GM12872 (cell line): Measurements from ENCODE around the gene TOMM5.

ENCODE experiments used
- TF ChIP-seq, protein P1 (sequence below): IDR thresholded peaks from 3 replicates; pipeline ENCODE4 v1.5.1; 2011; ENCODE audit warnings: low read depth, mild to moderate bottlenecking, low read length, moderate library complexity; ENCODE audit not compliant: insufficient read depth

TOMM5 gene

DNA sequence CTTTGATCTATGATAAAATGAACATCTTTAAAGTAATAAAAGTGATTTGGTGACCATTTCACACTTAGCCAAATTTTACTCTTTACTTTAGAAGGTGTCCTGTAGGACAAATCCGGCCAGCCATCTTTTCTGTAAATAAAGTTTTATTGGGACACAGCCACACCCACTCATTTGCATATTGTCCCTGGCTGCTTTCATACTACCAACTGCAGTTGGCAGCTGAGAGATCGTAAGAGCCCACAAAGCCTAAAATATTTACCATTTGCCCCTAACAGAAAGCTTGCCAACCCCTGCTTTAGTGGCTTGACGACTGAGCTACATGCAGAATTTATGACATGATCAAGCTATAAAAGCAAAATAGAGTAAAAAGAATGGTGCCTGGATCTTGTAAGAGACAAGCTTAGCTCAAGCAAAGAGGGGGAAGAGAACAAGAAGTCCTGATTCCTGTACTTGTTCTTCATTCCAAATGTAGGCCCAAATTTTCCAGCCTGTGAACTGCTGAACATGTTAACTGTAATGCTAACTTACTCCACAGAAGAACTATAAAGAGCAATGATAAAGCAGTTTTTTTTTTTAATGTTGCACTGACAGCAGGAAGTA is 8.8 kb downstream of the TOMM5 start:
- TF ChIP-seq, protein P1, sequence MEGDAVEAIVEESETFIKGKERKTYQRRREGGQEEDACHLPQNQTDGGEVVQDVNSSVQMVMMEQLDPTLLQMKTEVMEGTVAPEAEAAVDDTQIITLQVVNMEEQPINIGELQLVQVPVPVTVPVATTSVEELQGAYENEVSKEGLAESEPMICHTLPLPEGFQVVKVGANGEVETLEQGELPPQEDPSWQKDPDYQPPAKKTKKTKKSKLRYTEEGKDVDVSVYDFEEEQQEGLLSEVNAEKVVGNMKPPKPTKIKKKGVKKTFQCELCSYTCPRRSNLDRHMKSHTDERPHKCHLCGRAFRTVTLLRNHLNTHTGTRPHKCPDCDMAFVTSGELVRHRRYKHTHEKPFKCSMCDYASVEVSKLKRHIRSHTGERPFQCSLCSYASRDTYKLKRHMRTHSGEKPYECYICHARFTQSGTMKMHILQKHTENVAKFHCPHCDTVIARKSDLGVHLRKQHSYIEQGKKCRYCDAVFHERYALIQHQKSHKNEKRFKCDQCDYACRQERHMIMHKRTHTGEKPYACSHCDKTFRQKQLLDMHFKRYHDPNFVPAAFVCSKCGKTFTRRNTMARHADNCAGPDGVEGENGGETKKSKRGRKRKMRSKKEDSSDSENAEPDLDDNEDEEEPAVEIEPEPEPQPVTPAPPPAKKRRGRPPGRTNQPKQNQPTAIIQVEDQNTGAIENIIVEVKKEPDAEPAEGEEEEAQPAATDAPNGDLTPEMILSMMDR = no peak

DNA sequence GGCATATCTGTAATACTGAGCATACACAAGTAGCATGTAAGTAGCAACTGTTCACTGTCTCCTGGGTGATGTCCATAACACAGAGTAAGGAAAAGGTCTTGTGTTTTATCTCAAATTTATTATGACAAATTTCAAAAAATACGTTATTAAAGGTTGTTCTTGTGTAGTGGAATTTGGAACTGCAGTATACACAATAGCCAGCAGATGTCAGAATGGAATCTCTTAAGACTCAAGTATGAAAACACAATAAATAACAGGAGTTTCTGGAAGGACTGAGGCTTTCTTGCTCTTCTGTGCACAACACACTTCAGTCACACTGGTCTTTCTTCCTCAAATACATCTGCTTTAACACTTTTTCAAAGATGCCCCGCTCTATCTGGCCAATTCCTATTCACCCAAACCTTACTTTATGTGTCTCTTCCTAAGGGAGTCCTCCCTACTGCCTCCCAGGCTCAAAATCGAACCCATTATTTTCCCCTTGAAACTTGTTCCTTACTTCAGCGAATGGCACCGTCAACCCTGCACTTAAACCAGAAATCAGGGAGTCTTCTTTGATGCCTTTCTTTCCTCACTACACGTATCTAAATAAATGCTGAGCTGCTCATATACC is 9.7 kb downstream of the TOMM5 start:
- TF ChIP-seq, protein P1 = peak; percentile 68

DNA sequence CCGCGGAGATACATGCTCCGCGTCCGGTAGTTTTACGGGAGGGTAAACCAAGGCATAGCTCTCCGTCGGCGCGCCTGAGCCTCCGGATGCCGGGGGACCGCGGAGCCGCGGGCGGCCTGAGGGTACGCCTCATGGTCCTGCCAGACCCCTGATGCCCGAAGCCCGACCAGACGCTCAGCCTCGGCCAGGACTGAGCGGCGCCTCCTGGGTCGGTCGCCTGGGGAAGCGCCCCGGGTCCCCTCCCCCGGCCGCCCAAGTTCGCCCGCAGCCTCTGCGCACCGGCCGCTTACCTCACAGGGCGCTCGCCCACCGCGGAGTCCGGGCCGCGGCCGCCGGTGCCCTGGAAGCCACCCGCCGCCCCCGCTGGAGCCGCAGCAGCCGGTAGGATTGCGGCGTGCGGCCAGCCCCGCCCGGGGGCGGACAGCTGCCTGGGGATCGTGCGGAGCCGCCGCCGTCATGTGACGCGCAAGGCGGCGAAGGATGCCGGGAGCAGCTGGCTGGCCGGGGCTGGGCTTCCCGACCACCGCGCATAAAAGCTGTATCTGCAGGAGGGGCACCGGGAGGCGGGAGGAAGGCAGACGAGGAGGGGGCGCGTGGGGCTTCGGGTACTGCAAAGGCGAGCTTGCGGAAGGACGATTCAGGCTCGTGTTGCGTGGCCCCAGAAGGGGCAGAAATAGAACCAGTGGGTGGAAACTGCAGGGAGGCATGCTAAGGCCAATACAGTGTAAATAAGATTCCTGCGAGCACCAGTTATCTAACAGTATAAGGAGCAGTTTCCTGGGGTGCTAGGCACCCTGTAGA is 16.3 kb downstream of the TOMM5 start, which contains the start of gene FBXO10:
TSS of gene FBXO10 (minus strand) at position 460 of the 801 bp plus-strand sequence. CDS start 34,612 bp downstream, outside the sequence.
- TF ChIP-seq, protein P1 = no peak

DNA sequence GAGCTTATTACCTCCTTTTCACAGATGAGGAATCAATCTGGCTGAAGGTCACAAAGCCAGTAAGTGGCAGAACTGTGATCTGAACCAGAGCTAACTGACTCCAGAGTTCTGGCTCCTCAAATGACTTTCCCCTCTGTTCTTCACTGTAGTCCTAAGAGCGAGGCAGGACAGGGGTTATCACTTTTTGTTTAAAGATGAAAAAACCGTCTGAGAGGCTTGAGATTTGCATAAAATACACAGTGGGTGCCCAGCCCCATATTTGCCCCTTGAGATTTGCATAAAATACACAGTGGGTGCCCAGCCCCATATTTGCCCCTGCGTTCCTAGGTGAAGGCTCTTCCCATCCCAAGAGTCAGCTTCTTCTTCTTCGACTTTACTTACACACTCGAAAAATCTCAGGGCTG is 16.9 kb downstream of the TOMM5 start:
- TF ChIP-seq, protein P1 = no peak

DNA sequence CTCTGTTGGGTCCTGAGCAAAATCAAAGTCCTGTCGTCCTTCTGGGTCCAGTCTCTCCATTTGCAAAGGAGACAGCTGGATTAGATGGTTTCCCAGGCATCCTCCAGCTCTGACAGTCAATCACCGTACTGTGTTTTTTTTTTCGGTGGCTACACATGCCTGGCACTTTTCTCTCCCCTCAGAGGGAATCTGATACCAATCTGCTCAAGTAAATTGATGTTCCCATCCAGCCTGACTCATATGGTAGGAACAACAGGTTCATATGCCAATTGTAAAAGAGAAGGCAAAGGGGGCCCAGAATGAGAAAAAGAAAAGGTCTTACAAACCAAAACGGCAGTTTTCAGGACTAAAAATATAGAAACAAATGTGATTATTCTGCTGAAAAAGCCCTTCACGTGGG is 17.4 kb downstream of the TOMM5 start:
- TF ChIP-seq, protein P1 = no peak

DNA sequence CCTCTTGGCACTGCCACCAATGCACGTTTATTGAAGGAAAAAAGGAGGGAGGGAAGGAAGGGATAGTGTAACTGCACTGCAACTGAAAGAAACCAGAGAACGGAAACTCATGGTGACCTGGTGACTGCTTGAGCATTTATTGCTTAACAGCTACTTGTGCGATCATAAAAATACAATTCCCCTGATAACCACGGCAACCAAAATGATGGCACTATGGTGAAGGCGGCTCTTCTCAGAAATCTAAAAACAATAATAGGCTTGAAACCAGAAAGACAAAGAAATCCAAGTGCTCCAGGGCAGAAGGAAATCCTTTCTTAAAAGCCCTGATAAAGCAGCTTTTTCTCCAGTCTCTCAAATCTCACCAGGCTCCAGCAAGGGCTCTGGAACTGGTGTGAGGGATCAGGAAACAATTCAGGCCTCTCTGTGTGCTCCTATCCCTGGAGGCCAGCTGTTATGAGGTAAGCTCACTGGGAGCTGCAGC is 18.1 kb downstream of the TOMM5 start:
- TF ChIP-seq, protein P1 = no peak

DNA sequence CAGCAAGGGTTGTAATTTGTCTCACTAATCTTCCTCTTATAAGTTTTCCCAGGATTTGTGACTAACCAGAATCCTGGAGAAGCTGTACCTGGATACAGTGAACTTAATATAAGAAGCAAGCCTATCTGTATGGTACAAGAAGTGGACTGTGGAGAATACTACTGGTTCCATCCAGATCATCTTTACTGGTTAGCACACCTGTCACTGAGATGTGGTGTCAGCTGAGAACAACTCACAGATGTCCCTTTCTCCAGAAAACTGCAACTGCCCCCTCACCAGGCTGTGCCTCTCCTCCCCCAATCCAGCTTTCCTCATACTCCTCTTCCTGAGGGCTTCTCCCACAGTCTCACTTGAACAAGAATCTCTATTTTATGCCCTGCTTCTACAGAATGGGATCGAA is 21.1 kb downstream of the TOMM5 start:
- TF ChIP-seq, protein P1 = no peak
